ENCODE measurements around the gene RAB10. TPM values are rescaled to one million over a fixed set of nuclear protein-coding genes. Genes with fewer than 3 reads are reported as not detected.
A peak's percentile ranks its signal among the peaks of the same experiment; 100 is the strongest.

RAB10 gene
- total and polyA plus RNA-seq, 2 of the 13 experiments (the other 11 are each of a cell fraction or from before 2014, with no cell fraction given) = 48.2 to 120 TPM

GRCh38 chr2:26114151-26114550 is 80.3 kb downstream of the RAB10 start:
- no peaks in the 10 kb centered on the region for H3K4me1 ChIP-seq (ENCODE audit: insufficient read depth, low read length)
- H2AFZ ChIP-seq (ENCODE audit: low read length) = no peak overlapping the region
- intact Hi-C loops (cut with micrococcal nuclease; ENCODE audit: unreplicated experiment) = no loop called here
- H3K4me2 ChIP-seq (ENCODE audit: low read depth, low read length) = no peak overlapping the region
- no peak for ATAC-seq
- no peak for DNase-seq (ENCODE audit: low spot score)
- TF ChIP-seq, protein P1, sequence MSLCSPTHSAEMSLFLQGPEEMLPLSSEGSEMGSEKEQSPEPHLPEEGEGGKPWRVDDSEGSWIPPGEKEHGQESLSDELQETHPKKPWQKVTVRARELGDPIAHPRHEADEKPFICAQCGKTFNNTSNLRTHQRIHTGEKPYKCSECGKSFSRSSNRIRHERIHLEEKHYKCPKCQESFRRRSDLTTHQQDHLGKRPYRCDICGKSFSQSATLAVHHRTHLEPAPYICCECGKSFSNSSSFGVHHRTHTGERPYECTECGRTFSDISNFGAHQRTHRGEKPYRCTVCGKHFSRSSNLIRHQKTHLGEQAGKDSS (CRISPR knock-in tag; IDR thresholded peaks at IDR 0.05; ENCODE audit: borderline replicate concordance, low read depth) = no peak
- no peak for TF ChIP-seq RXRB (CRISPR knock-in tag; IDR thresholded peaks at IDR 0.05; ENCODE audit: borderline replicate concordance)
- TF ChIP-seq, protein P2, sequence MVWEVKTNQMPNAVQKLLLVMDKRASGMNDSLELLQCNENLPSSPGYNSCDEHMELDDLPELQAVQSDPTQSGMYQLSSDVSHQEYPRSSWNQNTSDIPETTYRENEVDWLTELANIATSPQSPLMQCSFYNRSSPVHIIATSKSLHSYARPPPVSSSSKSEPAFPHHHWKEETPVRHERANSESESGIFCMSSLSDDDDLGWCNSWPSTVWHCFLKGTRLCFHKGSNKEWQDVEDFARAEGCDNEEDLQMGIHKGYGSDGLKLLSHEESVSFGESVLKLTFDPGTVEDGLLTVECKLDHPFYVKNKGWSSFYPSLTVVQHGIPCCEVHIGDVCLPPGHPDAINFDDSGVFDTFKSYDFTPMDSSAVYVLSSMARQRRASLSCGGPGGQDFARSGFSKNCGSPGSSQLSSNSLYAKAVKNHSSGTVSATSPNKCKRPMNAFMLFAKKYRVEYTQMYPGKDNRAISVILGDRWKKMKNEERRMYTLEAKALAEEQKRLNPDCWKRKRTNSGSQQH (CRISPR knock-in tag; IDR thresholded peaks at IDR 0.05; ENCODE audit: low read depth) = no peak
- TF ChIP-seq BORCS8-MEF2B (CRISPR knock-in tag; IDR thresholded peaks at IDR 0.05) = no peak
- no peak for TF ChIP-seq ATF7 (IDR thresholded peaks at IDR 0.05)
- no peak for TF ChIP-seq ATF7 (CRISPR knock-in tag; IDR thresholded peaks at IDR 0.05)
- no peak for TF ChIP-seq ZNF484 (CRISPR knock-in tag; IDR thresholded peaks at IDR 0.05; ENCODE audit: borderline replicate concordance, low read depth)
- no peak for TF ChIP-seq ZNF317 (CRISPR knock-in tag; IDR thresholded peaks at IDR 0.05)
- TF ChIP-seq, protein P3, sequence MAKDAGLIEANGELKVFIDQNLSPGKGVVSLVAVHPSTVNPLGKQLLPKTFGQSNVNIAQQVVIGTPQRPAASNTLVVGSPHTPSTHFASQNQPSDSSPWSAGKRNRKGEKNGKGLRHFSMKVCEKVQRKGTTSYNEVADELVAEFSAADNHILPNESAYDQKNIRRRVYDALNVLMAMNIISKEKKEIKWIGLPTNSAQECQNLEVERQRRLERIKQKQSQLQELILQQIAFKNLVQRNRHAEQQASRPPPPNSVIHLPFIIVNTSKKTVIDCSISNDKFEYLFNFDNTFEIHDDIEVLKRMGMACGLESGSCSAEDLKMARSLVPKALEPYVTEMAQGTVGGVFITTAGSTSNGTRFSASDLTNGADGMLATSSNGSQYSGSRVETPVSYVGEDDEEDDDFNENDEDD (CRISPR knock-in tag; IDR thresholded peaks at IDR 0.05; ENCODE audit: borderline replicate concordance) = no peak
- TF ChIP-seq ZNF766 (CRISPR knock-in tag; IDR thresholded peaks at IDR 0.05; ENCODE audit: borderline replicate concordance) = no peak
- ChIA-PET POLR2A (no interaction called here), CTCF (ENCODE audit: low intra/inter-chr PET ratio, low total read pairs) (no interaction called here)
- H3K79me2 ChIP-seq (ENCODE audit: insufficient read depth, low read length) = peaks cover 7% of the 10 kb centered on the region
- no peak overlapping the region for H3K27ac ChIP-seq (ENCODE audit: extremely low read length, insufficient read depth, low read length)
- WGBS (ENCODE audit: low lambda C conversion rate) = over 99% methylated on average over 2 of the region's 2 CpGs
- in situ Hi-C loops (cut with HindIII; ENCODE audit: extremely low pct_ligation_motif_present, low pct_unique_long_range_greater_than_20kb) = no loop called here
- no peak for FAIRE-seq
- no peaks in the 10 kb centered on the region for H3K9me3 ChIP-seq (ENCODE audit: low read length)
- TSS peak; percentile 34 for BruUV-seq (replicated peaks)
- H3K27me3 ChIP-seq (ENCODE audit: control insufficient read depth in 1 of 2, insufficient read depth in 2 of 2, low read length in 2 of 2) = no peaks in the 10 kb centered on the region
- no peak overlapping the region for H3K9ac ChIP-seq (ENCODE audit: insufficient read depth, low read depth, low read length)
- no peak overlapping the region for H3K4me3 ChIP-seq (replicated peaks in 1 of 3; ENCODE audit: insufficient read depth in 1 of 3, low read depth in 2 of 3, low read length in 3 of 3)
- H4K20me1 ChIP-seq (ENCODE audit: insufficient read depth, low read length) = no peaks in the 10 kb centered on the region; the same call in 1 of the 2 replicates
- peaks cover 19 to 54% of the 10 kb centered on the region in 2 experiments; a peak in 4 of 5 replicates for H3K36me3 ChIP-seq (replicated peaks in 1 of 2; ENCODE audit: control insufficient read depth in 1 of 2, insufficient read depth in 2 of 2, low read length in 2 of 2)

All from HepG2 (cell line).